GM19035 (cell line): ENCODE data around the gene STIMATE.

Experiments used
- ATAC-seq: cut with Tn5 transposase; IDR thresholded peaks from one replicate; pipeline ENCODE4 v1.9.1; 2021; ENCODE audit not compliant: unreplicated experiment

Gene STIMATE

DNA sequence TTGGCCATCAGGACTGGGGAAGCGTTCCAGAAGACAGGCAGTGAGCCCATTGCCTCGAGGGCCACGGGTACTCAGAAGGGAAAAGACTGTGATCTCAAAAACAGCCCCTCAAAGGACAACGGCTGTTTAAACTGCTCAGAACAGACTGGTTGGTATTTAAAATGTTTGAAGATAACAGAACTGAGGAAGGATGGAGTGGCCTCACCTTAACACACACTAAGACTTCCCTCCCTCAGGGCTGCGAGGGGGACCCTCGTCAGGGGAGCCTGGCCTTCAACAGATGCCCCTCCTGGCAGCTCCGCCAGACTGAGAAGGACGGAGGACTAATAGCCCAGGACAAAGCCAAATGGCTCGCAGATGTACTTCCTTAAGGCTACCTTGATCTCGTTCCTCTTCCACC lies 2.6 kb downstream of the STIMATE start:
- ATAC-seq = no peak

DNA sequence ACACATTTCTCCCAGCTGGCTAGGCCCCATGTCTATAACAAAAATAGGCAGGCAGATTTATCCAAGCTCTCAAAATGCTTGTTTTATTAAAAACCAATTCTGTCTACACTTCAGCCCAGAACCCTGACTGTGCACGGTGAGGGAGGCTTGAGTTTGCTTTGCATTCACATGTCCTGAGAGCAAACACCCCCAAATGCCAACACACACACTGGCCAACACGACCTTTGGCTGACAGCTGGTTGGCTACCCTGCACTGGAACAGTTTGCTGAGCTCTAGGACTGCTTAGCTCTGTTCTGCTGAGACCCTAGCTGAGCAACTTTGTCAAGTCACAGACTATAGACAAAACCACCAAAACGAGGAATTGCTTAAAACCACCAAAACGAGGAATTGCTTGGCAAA lies 3.6 kb downstream of the STIMATE start:
- no peak for ATAC-seq

DNA sequence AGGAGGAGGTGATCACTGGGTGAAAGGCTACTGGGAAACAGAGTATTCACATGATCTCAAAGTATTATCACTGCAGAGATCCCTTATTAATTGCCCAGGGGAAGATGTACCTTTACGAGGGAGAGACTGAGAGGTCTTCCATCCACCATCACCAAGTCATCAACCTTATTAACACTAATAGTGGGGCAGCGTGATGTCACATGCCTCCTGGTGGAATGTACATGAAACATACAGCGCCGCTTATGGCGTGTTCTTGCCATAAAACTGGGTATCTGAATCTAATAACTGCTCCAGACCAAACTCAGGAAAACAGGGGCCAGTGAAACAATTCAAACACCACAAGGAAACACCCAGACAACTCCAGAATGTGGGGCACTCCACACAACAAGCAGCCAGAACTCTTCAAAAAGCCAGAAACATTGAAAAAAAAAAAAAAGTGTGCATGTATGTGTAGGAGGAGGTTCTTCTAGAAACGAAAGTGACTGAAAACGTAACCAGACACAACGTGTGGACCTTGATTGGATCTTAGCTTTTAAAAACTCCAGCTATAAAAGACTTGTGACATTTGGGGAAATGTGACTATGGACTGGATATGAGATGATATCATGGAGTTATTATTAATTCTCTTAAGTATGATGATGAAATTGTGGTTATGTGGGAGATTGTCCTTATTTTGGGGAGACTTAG lies 4.6 kb downstream of the STIMATE start:
- no peak for ATAC-seq

DNA sequence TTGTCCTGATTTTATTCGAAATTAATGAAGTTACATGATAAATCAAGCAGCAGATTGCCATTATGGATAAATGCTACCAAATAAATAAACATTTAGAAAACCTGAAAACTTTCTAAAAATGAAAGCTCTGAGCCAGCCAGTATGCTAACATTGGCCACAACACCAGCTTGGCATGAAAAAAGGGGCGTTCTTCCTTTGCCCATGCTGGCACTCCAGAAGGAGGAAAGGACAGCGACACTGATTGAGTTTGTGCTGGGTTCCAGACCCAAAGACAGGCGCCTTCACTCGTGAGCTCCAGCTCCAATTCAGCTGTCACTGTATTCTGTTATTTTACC lies 5.1 kb downstream of the STIMATE start:
- ATAC-seq = no peak

DNA sequence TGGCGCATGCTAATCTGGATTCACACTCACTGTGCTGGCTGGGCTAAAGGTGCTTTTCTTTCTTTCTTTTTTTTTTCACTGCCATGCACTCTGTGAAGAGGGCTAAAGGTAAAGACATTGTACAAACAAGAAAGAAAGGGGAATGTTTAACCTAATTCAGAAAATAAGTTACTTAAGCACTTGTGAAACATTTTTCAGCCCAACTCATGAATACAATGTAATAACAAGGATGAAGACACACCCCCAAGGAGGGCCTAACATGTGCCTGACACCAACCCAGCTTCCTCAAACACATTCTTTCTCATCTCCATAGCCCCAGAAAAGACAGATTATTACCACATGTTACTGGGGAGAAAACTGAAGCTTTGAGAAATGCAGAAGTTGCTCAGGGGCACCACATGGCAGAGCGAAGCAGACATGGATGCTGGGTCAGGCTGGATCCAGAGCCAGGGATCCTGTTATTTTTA lies 5.7 kb downstream of the STIMATE start:
- ATAC-seq = no peak

DNA sequence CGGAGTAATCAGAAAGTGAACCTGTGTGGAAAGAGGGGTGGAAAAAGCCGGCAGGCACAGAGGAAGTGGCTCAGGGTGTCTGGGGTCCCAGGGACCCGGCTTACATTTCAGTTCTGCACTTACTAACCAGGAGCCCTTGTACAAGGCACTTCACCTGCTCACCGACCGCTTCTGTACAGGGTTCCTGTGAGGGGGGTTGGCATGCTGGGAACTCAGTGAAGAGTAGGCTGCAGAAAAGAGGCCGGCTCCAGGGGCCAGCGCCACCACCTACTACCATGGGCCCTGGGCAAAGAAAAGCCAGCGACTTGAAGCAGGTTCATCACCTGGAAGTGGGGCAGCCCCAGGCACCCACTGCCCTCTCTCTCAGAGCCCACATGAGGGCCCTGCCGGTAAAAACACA lies 6.2 kb downstream of the STIMATE start:
- ATAC-seq = no peak

DNA sequence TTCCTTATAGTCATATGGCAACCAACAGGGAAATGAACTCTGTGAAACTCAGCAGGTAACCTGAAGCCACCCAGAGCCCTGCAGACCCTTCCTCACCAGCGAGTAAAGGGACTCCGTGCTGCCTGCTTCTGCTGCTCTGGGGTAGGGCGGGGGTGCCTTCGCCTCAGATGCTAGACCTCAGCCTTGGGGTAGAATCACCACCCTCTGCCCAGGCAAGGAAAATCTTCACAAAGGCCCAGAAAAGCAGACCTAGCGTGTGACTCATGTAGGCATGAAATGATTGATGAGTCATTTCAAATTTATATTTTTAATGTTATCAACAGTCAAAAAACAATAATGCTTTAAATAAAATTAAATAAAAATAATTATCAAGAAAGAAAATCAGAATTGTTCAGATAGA lies 6.6 kb downstream of the STIMATE start:
- no peak for ATAC-seq

DNA sequence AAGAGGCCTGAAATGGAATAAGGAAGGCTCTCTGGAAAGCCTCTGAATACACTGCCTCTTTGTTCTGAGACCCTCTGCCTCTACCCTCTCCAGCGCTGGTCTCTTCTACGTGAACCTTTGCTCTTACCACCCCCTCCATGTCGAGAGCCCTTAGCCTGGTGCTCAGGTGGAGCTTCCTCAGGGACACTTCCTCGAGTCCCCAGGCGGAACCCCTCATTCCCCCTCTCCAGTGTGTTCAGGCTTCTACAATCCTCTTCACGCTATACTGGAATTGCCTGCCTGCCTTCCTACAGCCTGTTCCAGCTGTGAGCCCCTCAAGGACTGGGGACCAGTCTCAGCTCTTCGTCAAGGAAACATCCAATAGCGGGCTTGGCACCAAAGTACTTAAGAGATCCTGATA lies 7.4 kb downstream of the STIMATE start:
- ATAC-seq = no peak

DNA sequence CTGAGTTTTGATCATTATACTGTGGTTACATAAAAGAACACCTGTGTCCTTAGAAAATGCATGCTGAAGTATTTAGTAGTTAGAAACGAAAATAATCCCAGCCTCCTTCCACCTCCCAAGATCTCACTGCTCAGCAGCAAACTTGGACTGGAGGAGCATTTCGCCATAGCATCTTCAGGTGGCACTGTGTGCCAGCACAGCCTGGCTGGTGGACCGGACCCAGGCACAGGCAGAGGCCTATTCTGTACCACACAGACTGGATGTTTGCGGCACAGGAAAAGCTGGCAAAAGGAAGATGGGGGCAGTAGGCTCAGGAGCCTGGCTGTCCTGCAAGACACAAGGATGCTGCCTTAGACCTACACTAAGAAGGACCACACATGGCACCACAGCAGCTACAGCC lies 10.2 kb downstream of the STIMATE start:
- ATAC-seq = no peak

DNA sequence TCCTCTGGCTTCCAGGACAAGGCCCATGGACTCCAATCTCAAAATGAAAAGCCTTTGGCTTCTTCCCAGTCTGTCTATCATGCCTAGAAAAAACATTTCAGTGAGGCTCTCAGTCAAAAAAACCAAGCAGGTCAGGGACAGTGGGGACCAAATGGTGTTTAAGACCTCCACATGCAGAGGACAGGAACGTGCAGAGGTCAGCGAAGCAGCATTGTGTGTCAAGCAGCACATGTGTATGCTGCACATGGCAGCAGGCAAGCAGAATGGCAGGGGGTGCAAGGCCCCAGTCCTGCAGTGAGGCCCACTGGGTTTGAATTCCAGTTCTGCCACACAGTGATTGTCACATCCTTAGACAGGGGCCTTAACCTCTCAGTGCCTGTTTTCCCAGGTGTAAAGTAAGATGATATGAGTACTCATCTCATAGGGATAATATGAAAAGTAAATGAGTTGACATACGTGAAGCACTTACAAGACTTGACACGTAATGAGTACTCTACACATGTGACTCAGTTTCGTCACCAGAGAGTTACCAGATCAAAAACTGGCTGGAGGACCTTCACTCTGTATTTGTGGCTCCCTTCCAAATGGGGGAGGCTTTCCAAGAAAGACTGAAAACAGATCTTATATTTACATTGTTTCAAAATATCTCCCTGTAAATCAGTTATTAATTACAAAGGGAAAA lies 11.2 kb downstream of the STIMATE start:
- ATAC-seq = no peak

DNA sequence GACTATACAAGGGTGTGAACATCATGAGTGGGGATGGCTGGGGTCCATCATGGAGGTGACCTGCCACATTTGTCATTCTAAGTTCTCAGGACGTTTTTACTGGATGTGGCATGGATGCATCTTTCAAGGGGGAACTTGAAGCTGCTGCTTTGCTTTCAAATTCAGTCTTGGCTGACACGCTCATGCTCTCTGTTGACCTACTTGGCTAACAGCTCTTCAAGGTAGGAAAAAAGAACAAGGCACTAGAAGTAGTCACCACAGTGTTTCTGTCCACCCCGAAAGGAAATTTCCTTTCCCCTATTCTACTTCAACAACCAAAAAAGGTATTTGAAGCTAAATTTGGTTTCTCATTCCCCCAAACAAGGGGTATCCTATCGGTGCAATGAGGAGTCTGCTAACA lies 15.0 kb downstream of the STIMATE start:
- ATAC-seq = no peak

DNA sequence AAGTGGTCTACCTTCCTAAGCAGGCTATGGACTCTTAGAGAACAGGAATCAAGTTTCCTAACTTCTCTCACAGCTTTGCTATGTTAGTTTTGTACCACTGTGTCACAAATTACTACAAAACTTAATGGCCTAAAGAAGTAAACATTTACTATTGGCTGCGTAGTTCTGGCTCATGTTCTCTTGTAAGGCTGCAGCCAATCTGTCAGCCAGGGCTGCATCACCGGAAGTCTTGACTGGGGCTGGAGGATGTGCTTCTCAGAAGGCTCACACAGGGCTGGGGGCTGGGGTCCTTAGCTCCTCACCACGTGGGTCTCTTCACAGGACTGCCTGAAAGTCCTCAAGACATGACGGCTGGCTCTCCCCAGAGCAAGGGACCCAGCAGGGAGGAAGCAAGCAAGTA lies 15.5 kb downstream of the STIMATE start:
- ATAC-seq = no peak

DNA sequence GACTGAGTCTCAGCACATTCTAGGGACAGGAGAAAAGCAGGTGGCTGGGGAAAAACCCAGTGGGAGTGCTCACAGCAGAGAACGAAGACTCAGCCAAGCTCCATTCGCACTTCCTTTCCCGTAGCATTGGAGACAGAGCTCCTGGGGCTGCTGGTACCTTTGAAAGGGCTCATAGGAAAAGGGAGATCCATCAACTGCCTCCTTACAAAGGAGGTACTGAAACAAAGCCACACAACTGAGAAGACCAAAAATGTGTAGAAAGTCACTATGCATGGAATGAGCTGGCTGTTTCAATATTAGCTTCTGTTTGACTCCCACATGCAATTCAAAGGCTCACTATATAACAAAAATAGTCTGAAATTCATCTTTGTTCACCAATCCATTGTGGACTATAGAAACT lies 16.9 kb downstream of the STIMATE start:
- ATAC-seq = no peak

DNA sequence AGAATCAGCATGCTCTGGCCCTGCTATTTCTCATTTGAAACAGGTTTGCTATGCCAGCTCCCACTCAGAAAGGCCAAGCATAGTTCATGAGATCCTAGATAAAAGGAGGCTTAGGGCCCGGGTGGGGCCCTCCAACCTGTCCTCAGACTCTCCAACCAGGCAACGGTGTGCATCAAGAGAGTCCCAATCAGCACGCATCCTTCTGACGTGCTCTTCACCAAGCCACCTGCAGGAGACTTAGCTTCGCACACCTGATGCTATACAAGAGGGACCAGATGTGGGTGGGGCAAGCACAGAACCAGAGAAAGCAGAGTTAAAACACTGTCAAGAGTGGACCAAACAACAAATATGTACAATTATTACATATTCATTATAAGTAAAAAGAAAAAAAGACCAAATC lies 17.3 kb downstream of the STIMATE start:
- no peak for ATAC-seq

DNA sequence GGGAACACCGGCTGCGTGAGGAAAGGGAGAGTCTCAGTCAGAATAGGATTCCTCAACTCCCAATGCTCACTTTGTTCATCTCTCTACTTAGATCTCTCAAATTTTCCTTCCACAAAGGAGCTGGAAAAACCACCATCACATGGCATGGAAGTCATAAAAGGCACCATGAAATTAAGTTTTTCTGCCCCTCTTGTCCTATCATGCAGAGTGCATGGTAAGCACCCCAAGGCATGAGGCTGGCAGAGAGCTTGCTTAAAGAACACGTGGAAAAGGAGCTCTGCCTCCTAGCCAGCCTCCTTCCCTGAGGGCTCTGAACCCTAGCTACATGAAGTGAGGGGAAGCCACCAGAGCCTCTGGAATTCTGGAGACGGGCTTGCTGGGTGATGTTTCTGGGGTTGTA lies 17.8 kb downstream of the STIMATE start:
- no peak for ATAC-seq

DNA sequence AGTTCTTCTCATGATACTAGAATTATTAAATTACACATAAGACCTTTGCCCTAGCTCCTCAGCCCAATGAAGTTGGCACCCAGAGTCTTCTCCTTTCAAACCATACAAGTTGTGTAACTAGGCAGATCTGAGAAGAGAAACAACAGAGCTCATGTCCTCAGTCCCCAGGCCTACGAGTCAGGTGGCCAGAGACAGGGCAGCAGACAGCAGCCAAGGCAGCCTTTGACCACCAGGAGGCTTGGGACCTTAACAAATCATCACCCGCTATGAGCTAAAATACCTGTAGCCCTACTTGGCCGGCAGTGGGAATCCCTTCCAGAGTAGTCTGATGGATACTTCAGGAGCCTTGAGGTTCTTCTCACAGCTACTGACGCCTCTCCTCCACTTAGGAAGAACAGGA lies 18.3 kb downstream of the STIMATE start:
- no peak for ATAC-seq

DNA sequence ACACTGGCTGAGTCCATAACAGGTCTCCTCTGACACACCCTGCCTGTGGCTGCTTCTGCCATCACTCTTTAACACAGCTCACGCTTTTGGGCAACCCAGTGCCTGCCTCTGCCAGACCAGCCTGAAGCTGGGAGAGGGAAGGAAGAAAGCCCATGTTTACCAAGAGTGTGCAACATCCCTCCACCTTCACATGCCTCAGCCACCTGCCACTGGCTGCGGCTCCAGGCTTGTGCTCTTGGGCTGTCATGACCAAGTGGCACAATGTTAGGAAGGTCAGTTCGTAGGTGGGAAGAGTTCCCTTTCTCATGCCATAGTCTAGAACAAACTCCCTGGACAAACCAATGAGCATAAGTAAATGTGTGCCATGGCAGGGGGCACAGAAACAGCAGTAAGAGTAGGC lies 20.3 kb downstream of the STIMATE start:
- ATAC-seq = no peak

DNA sequence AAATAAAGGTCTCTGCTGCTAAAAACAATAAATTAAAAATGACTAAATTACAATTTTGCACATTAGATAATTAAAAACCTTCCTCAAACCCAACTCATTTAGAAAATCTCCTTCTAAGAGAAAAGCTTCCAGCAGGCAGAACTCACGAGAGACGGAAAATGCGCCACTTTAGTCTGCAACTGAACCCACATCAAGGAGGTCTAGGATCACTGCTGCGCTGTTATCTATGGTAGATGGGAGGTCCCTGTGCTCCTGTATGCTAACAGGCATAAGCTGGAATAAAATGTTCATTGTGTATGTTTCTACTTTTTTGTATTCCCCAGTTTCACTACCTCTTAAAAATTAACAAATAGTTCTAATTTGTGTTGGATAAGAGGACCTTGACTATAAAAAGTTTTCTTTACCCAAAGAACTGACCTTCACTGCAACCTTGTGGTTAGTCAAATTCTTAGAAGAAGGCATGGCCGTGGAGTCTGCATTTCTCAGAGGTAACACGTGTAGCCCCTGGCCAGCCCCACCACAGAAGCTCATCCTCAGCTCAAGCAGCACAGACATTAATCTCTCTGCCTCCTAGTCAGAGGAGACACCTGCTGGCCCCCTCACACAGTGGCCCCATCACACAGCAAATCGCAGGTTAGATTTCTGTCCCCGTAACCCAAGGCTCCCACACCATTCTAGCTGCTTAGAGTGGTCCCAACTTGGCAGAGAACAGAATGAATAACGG lies 22.3 kb downstream of the STIMATE start:
- ATAC-seq = no peak

DNA sequence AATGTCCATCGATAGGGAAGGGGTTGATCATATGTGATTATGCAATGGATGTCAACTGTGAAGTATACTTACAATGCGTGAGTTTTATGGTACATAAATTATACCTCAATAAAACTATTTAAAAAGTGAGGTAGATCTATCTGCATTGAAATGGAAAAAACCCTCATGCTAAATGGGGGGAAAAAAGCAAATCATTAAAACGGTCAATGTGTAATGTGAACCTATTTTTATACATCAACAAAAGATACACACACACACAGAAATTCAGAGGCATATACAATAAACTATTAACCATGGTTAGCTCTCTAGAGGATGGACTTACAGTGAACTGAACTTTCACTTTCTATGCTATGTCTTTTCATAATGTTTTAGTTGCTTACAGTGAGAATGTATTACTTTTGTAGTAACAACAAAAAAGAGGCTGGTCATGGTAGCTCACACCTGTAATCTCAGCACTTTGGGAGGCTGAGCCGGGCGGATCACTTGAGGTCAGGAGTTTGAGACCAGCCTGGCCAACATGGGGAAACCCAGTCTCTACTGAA lies 23.1 kb downstream of the STIMATE start:
- no peak for ATAC-seq

DNA sequence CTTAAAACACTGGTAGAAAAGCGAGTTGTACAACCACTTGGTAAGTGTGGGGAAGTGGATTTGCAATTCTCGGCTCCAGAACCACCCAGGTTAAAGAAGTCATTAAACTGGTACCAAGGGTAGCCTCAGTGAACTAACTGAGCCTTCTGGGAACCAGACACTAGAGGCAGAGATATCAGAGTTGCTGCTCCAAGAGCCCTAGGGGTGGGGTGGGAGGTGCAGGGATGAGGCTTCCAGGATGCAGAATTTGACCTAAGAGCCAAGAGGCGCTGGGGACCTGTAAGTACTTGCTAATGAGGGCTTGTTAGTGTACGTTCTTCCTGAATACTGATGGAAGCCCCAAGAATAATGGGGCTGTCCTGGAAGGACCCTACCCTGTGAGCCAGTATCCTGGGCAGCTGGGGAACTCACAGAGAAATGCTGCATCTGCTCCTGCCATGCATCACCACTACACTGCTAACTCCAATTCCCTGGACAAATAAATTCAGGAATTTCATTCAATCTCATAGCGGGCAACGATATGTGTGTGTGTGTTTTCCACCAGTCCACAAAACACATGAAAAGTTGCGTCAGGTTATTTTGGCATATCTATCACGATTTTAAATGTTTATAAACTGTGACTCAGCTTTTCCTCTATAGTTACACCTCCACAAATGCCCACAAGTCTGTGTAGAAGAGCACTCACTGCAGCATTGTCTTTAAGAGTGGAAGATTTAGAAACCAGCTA lies 23.8 kb downstream of the STIMATE start:
- ATAC-seq = no peak

DNA sequence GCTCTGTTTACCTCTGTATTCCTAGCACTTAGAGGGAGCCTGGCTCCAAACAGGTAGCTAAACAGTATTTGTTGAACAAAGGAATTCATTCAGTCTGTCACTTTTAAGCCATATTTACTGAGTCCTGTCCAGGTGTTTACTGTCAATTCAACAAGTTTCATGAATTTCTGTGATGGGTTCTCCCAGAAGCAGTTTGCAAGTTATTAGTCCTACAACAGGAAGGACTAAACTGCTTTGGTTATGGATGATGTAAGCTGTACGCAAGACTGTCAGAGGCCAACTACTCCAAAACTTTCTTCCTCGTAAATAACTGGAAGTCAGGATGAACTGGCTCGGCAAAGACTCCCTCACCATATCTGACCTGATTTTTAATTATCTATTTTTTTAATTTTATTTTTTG lies 25.1 kb downstream of the STIMATE start:
- ATAC-seq = no peak
